ENCODE measurements around the gene OGFRL1.

The OGFRL1 gene

GRCh38 chr6:71349976-71350615 is 61.5 kb downstream of the OGFRL1 start:
- TF ChIP-seq, protein P1, sequence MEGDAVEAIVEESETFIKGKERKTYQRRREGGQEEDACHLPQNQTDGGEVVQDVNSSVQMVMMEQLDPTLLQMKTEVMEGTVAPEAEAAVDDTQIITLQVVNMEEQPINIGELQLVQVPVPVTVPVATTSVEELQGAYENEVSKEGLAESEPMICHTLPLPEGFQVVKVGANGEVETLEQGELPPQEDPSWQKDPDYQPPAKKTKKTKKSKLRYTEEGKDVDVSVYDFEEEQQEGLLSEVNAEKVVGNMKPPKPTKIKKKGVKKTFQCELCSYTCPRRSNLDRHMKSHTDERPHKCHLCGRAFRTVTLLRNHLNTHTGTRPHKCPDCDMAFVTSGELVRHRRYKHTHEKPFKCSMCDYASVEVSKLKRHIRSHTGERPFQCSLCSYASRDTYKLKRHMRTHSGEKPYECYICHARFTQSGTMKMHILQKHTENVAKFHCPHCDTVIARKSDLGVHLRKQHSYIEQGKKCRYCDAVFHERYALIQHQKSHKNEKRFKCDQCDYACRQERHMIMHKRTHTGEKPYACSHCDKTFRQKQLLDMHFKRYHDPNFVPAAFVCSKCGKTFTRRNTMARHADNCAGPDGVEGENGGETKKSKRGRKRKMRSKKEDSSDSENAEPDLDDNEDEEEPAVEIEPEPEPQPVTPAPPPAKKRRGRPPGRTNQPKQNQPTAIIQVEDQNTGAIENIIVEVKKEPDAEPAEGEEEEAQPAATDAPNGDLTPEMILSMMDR (IDR thresholded peaks at IDR 0.05; ENCODE audit: control insufficient read depth, insufficient read depth, low read depth, low read length, missing control alignments), result no peak
- peak; percentile 71 for DNase-seq (ENCODE audit: low read depth)
- H3K4me3 ChIP-seq (ENCODE audit: control insufficient read depth, low read depth, low read length), result no peak overlapping the region

DNA sequence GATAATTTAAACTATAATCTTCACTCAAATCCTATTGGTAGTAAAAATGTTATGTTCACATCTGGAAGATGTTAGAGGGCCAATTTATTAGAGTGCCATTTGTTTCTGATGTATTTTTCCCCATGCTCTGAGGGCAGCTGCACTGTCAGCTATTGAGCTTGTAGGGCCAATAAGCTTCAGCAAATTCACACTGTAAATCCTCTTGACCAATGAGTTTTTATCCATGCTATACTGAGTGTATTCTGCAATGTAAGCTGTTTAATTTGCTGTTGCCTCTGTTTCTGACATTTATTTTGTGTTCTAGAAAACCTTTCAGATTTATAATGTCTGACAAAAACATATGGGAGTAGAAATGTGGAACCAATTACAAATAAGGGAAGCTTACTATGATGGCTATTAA is 62.6 kb downstream of the OGFRL1 start:
- H3K4me3 ChIP-seq (ENCODE audit: control insufficient read depth, low read depth, low read length), result no peak overlapping the region
- TF ChIP-seq, protein P1 (IDR thresholded peaks at IDR 0.05; ENCODE audit: control insufficient read depth, insufficient read depth, low read depth, low read length, missing control alignments), result no peak
- no peak for DNase-seq (ENCODE audit: low read depth)

Measured in AG09309 (cell line).